Epidermal melanocyte (primary cell): Measurements from ENCODE around the gene OTUD3.

ENCODE experiments used
- DNase-seq: peaks from one replicate; pipeline ENCODE4 v3.0.0; 2011; ENCODE audit warnings: low spot score; ENCODE audit not compliant: insufficient read length

OTUD3 gene

DNA sequence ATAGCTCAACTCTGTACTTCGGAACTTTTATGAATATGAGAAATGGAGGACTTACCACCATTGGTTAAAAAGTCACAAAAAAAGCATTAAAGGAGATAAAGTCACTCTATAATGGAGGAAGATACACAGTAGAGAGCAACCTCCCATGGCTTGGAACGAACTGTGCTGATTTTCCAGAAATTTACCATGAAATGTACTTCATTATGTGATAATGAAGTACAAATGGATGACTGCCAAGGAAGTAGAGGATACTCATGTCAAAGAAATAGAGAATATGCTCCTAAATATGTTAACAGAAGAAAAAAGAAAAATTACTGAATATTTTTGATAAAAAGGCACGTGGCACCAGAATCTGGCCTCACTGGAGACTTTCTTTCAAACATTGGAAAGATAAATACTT lies 64.8 kb downstream of the OTUD3 start:
- no peak for DNase-seq

DNA sequence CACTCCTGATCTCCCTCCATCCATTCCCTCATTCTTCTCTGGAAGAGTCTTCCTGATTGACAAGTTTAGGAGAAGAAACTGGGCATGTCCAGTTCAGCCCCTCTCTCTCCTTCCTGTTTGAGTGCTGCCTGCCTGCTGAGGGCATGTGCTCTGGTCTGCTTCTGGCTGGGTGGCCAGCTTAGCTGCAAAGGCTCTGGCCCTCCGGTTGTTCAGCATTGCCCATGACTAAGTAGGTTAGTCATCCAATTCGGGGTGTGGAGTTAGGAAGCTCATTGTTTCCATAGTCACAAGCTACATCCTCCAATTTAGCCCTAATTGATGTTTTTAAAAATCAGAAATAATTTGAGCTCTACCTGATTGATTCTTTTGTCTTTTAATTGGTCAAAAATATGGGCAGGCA lies 66.8 kb downstream of the OTUD3 start:
- no peak for DNase-seq

DNA sequence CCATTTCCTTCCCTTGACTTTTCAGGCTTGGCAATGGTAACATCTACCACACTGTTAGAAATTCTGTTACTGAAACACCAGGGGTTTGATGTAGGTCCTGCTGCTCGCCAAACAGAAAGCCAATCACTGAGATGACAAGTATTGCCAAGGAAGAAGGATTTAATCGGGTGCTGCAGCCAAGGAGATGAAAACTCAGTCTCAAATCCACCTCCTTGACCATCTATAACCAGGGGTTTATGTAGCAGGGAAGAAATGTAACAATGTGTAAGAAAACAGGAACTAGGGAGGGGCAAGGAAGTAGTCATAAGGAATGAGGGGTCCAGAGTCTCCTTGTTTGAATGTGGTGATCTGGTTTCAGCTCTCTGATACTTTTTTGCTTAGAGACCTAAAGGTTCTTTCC lies 71.9 kb downstream of the OTUD3 start:
- DNase-seq = no peak

DNA sequence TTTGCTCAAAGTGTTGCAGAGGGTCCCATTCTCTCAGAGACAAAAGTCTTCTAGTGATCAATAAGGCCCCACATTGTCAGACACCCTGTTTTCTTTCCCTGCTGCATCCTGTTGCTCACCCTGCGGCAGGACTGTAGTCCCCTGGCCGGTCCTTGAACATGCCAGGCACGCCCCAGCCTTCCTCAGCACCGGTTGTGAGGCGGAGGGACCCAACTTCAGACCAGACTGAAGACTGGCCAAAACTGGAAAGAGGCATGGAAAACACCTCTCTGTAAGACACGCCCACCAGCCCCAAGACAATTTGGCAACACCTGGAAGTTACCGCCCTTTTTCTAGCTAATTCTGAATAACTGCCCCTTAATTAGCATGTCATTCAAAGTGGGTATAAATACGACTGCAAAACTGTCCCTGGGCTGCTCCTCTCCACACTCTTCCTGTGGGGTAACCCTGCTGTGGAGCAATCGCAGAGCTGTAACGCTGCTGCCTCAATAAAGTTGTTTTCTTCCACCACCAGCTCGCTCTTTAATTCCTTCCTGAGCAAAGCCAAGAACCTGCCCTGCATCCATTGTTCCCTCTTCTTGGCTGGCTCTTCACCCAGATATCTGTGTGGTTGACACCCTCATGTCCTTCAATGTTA lies 73.5 kb downstream of the OTUD3 start:
- no peak for DNase-seq

DNA sequence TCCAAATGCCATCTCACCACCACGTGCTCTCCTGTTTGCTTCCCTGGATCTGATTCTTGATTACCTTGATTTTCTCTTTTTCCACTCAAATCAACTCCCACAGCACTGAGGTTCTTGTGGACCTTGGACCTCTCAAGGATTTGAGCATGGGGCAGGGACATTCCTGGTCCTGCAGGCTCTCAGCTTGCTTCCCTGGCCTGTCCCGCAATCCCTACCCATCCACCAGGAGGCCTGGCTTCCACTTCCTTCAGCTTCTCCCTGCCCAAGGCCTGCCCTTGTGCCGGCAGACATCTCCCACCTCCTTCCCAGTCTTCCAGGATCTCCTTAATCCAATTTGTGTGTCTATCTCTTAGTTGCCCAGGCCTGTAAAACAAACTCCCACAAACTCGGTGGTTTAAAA lies 75.6 kb downstream of the OTUD3 start:
- no peak for DNase-seq

DNA sequence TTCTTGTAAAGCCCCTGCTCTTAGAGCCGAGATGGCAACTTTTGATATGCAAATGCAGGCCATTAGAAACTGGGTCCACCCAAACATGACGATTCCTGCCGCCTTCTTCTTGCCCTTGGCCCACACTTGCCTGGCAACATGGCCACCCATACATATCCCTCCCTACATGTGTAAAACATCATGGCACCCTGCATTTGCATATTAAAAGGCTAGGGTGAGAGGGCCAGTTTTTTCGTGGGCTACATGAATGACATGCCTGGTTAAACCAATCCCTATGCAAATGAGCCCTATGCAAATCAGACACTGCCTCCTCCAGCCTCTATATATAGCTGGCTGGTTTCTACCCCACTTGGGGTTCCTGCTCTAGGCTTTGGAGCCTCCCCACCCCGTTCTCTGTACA lies 78.4 kb downstream of the OTUD3 start:
- DNase-seq = no peak
